Activated naive CD4-positive, alpha-beta T cell treated with anti-CD3 and anti-CD28 coated beads, Interleukin-2, amount 50 U/mL, for 16 hours (primary cell): ENCODE results near the gene DHX38.
"Not testable (repeated sequence)": the region's sequence is repeated elsewhere in the genome, so short reads cannot be mapped to it uniquely, and the experiment has no call there.

Experiments used
- DNase-seq: peaks from one replicate; pipeline ENCODE4 v3.0.0-alpha.2; 2020

The DHX38 gene

DNA sequence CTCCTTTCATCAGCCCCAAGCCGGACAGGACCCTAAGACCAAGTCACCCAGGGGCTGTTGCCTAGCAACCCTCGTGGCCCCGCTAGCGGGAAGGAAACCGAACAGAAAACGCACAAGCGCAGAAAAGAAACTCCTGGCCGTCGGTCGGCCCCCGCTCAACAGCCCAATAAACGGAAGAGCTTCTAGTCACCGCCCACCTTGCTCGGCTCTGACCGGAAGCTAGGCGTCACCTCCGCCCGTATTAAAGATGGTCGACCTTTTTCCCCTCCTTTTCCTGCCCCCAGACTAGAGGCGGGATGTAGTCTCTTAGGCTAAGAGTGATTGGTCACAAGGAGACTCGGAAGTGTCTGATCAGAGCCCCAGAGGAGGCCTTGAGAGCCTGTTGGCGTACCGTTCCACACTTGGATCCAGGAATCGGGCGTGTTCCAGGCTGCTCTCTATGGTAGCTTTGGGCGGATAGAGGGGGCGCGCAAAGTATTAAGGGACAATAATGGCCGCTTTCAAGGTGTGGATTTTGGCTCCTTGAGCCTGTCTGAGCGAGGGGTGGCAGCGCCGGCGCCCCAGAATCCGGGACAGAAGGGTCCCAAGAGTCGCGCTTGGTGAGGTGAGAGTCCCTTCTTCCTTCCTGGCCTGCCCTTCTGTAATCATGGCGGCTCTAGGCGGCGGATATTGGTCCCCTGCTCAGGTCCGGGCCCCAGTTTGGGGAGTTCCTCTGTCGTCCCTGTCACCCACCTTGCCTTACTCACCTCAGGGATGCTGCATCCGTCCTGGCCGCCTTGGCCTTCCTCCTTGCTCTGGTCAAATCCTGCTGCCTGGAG, at the start of gene DHX38, which contains the start of gene TXNL4B:
DHX38 (plus strand) TSS at position 400 of the 818 bp plus-strand sequence. CDS start 2,311 bp downstream, outside the sequence.
TXNL4B (minus strand) TSS at position 173 of the 818 bp plus-strand sequence. CDS start 2,871 bp downstream, outside the sequence.
- DNase-seq = peak; percentile 90

DNA sequence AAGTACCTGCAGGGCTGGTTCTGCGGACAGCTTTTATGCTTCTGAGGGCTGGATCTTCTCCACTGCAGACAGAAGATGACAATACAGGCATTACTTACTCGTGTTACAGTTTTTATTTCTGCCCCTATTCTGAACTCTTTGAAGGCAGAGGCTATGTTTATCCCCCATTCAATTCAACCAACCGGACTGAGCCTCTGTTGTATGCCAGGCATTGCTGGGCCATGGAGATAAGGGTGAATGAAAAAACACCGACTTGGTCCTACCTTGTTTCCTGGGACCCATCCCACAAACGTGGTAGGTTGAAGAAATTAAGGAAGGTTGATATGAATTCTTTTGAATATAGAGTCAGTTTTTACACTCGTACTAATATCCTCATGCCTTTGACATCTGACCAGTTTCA, 49.4 kb upstream of the DHX38 start:
- no peak for DNase-seq

- no peak for DNase-seq
These were observed 48.8 kb upstream of the DHX38 start for GRCh38 chr16:72044825-72045359.

- no peak for DNase-seq
These were observed 44.5 kb upstream of the DHX38 start for GRCh38 chr16:72049110-72049509.

DNA sequence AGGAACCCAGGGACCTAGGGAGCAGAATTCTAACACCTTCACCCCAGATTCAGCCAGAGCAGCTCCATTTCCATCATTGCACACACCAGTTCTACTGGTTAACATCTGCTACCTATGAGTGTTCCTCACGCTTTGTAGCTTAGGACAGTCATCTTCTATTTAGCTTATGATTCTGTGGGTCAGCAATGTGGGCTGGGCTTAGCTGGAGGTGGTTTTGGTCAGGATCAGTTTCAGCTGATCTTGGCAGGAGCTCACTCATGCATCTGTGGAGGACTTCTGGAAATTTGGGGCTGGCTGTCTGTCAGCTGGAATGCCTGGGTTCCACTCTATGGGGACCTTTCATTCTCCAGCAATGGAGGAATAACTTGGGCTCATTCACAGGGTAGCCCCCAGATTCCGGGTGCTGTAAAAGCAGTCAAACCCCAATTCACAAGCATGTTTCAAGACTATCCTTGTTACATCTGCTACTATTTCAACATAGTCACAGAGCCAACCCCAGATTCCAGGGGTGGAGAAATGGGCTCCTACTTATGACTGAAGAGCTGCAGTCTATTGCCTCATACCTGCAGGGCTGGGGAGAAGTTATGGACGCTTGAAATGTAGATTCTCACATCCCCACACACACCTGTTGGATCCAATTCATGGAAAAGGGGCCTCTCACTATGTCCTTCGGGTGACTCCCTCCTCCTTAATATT, 42.7 kb upstream of the DHX38 start:
- DNase-seq = no peak

- no peak for DNase-seq
These were observed 41.8 kb upstream of the DHX38 start for GRCh38 chr16:72051818-72052217.

- DNase-seq = not testable (repeated sequence)
These were observed 39.3 kb upstream of the DHX38 start, which contains the start of gene HP for GRCh38 chr16:72054254-72054847. TSS of gene HP (plus strand) at chr16:72054505. CDS start at chr16:72054653, 148 bp downstream.

- DNase-seq = no peak
These were observed 37.7 kb upstream of the DHX38 start for GRCh38 chr16:72055911-72056310.

DNA sequence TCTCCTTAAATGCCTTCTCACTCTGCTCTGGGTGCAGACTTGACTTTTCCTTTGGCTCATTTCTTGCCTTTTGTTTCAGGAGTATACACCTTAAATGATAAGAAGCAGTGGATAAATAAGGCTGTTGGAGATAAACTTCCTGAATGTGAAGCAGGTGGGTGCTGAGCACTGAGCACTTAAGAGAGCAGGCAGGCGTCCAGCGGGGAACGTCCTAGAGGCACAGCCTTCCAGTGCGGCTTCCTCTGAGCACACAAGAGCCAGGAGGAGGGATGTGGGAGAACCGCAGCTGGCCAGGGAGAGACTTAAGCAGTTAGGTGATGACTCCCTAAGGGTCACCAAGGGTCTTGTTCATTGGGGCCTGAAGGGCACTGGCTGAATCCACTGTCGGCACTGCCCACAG, 36.3 kb upstream of the DHX38 start:
- DNase-seq = not testable (repeated sequence)

DNA sequence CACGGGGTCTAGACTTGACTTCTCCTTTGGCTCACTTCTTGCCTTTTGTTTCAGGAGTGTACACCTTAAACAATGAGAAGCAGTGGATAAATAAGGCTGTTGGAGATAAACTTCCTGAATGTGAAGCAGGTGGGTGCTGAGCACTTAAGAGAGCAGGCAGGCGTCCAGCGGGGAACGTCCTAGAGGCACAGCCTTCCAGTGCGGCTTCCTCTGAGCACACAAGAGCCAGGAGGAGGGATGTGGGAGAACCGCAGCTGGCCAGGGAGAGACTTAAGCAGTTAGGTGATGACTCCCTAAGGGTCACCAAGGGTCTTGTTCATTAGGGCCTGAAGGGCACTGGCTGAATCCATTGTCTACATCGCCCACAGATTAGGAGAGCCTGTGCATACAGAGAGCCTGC, 34.6 kb upstream of the DHX38 start:
- DNase-seq = not testable (repeated sequence)

DNA sequence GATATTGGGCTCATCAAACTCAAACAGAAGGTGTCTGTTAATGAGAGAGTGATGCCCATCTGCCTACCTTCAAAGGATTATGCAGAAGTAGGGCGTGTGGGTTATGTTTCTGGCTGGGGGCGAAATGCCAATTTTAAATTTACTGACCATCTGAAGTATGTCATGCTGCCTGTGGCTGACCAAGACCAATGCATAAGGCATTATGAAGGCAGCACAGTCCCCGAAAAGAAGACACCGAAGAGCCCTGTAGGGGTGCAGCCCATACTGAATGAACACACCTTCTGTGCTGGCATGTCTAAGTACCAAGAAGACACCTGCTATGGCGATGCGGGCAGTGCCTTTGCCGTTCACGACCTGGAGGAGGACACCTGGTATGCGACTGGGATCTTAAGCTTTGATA, 33.2 kb upstream of the DHX38 start:
- DNase-seq = no peak

- no peak for DNase-seq
These were observed 32.1 kb upstream of the DHX38 start for GRCh38 chr16:72061564-72061963.

GRCh38 chr16:72064361-72064894, 29.2 kb upstream of the DHX38 start:
- DNase-seq = no peak

- DNase-seq = no peak
These were observed 26.9 kb upstream of the DHX38 start for GRCh38 chr16:72066747-72067146.

DNA sequence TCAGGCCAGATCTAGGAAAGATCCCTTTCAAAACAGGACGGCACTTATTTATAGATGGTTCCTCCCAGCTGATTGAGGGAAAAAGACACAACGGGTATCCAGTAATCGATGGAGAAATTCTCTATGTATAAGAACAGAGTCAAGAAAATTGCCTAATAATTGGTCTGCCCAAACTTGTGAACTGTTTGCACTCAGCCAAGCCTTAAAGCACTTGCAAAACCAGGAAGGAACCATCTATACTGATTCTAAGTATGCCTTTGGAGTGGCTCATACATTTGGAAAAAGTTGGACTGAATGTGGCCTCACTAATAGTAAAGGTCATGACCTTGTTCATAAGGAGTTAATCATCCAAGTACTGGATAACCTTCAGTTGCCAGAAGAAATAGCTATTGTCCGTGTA, 24.7 kb upstream of the DHX38 start:
- DNase-seq = no peak

DNA sequence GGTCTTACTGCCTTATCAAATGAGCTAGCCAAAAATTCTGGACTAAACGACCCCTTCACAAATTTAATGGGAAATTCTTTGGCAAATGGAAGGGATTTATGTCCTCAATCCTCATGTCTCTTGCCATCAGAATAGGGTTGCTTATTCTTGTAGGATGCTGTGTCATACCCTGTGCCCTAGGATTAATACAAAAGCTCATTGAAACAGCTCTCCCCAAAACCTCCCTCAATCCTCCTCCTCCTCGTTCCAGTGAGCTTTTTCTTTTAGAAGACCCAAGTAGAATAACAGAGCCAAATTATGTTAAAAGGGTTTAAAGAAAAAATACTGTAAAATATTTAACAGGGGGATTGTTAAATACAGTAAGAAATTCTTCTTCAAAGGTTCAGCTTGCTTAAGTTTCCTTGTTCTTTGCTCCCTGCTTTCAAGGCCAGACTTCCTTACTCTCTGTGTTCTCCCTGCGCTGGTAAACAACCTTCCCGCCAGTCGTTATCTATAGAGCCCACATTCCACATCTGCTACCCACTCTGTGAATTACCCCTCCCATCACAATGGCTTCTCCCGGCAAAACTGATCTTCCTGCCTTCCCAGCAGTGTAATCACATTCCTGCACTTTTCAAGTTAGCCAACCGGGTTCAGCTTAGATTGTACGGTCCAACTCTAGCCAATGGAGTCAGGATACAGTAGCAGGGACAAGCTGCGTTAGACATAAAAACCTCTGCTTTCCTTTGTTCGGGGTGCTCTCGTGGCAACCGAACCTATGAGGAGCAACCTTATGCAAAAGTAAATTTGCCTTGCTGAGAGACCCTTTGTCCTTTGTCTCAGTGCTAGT, 20.9 kb upstream of the DHX38 start:
- DNase-seq = no peak

GRCh38 chr16:72073560-72074230, 20.0 kb upstream of the DHX38 start:
- no peak for DNase-seq

DNA sequence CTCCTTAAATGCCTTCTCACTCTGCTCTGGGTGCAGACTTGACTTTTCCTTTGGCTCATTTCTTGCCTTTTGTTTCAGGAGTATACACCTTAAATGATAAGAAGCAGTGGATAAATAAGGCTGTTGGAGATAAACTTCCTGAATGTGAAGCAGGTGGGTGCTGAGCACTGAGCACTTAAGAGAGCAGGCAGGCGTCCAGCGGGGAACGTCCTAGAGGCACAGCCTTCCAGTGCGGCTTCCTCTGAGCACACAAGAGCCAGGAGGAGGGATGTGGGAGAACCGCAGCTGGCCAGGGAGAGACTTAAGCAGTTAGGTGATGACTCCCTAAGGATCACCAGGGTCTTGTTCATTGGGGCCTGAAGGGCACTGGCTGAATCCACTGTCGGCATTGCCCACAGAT, 18.6 kb upstream of the DHX38 start:
- DNase-seq = not testable (repeated sequence)

DNA sequence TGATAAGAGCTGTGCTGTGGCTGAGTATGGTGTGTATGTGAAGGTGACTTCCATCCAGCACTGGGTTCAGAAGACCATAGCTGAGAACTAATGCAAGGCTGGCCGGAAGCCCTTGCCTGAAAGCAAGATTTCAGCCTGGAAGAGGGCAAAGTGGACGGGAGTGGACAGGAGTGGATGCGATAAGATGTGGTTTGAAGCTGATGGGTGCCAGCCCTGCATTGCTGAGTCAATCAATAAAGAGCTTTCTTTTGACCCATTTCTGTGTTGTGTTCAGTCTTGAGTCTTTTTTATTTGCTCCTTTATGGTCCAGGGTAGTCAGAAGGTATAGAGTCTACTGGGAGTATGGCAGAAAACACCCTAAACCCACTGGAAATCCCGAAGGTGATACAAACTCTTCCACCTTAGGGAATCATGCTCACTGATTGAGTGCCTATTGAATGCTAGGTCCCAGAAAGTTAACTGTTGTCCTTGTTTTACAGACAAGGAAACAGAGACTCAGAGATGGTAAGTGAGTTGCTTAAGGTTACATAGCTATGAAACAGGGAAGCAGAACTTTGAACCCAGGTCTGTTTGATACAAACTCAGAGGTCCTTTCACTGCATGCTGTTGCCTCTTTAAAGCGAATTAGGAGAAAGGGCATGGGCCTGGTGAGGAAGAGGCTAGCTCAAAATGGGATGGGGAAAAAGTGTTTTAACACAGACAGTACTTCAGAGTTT, 16.5 kb upstream of the DHX38 start:
- DNase-seq = not testable (repeated sequence)

GRCh38 chr16:72083778-72084404, 9.8 kb upstream of the DHX38 start:
- DNase-seq = no peak
